ENCODE data around the gene EPS8L3. TPM values are rescaled to one million over a fixed set of nuclear protein-coding genes. Genes with fewer than 3 reads are reported as not detected.

The EPS8L3 gene
- total RNA-seq, 1 donor from 2014 or later: not detected

DNA sequence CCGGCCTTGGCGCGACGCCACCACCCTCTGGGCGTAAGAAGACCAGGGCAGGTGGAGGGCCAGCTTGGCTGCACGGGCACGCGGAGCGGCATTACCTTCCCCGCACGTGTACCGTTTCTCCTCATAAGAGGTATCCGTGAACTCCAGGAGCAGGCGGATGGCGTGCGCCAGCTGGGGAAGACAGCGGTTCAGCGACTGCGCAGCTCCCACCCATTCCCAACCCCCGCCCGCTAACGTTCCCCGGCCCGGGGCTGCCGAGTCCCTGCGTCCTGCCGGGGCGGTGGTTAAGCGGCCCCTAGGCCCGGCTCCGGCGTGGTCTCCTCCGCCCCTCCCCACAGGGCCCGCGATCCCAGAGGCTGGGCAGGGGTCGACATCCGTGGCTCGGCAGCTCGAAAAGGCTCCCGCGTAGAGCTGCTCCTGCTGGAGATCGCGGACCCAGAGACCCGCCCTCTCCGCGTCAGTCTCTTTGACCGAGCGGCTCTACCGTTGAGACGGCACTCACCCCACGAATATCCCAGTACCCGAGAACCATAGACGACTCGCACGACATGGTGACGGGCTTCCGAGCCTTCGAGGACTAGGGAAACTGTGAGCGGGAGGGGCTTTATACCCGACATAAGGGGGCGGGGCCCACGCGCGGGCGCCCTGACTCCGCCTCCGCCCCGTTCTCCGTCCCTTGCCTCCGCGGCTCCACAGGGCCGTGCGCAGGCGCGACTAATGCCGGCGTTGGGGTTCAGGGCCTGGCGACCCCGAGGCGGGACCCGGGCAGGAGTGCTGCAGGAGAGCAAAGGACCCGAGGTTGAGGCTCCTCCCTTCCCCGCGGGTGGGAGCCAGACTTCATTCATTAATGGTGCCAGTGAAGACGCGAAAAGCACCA is 23.7 kb downstream of the EPS8L3 start:
- Mint-ChIP-seq H3K4me1 (ENCODE audit: low read depth, unreplicated experiment) (peaks cover 3% of the 10 kb centered on the region), H3K36me3 (ENCODE audit: unreplicated experiment) (no peaks in the 10 kb centered on the region), H3K4me3 (ENCODE audit: unreplicated experiment) (peak overlapping the region; percentile 79), H3K27ac (ENCODE audit: unreplicated experiment) (no peak overlapping the region), H3K27me3 (ENCODE audit: unreplicated experiment) (peaks cover 7% of the 10 kb centered on the region), H3K9me3 (ENCODE audit: unreplicated experiment) (no peaks in the 10 kb centered on the region)
- TF ChIP-seq, protein P1, sequence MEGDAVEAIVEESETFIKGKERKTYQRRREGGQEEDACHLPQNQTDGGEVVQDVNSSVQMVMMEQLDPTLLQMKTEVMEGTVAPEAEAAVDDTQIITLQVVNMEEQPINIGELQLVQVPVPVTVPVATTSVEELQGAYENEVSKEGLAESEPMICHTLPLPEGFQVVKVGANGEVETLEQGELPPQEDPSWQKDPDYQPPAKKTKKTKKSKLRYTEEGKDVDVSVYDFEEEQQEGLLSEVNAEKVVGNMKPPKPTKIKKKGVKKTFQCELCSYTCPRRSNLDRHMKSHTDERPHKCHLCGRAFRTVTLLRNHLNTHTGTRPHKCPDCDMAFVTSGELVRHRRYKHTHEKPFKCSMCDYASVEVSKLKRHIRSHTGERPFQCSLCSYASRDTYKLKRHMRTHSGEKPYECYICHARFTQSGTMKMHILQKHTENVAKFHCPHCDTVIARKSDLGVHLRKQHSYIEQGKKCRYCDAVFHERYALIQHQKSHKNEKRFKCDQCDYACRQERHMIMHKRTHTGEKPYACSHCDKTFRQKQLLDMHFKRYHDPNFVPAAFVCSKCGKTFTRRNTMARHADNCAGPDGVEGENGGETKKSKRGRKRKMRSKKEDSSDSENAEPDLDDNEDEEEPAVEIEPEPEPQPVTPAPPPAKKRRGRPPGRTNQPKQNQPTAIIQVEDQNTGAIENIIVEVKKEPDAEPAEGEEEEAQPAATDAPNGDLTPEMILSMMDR (IDR thresholded peaks at IDR 0.05; ENCODE audit: partially characterized antibody, unreplicated experiment): no peak
- DNase-seq: peak; percentile 81

DNA sequence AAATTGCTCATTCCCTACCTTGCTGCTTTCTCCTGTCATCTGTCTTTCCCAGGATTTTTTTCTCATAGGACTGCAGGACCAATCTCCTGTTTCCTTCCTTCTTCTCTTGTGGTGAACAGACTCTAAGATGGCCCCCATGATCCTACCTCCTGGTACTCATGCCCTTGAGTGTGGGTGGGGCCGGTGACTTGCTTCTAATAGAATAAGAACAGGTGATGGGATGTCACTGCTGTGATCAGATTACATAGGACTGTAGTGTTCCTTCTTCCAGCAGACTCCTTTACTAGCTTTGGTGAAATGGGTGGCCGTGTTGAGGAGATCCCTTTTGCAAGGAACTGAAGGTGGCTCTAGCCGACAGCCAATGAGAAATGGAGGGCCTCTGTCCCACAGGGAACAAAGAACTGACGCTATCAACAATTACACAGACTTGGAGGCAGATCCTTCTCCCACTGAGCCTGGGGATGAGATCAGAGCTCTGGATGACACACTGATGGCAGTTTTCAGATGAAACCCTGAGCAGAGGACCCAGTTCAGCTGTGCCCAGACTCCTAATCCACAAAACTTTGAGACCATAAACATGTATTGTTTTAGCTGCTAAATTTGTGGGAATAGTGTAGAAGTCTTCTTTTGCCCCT is 30.4 kb downstream of the EPS8L3 start:
- no peaks in the 10 kb centered on the region for H3K4me1 Mint-ChIP-seq (ENCODE audit: low read depth, unreplicated experiment)
- H3K27ac Mint-ChIP-seq (ENCODE audit: unreplicated experiment): no peak overlapping the region
- no peaks in the 10 kb centered on the region for H3K27me3 Mint-ChIP-seq (ENCODE audit: unreplicated experiment)
- H3K36me3 Mint-ChIP-seq (ENCODE audit: unreplicated experiment): no peaks in the 10 kb centered on the region
- DNase-seq: no peak
- H3K9me3 Mint-ChIP-seq (ENCODE audit: unreplicated experiment): peaks cover 2% of the 10 kb centered on the region
- TF ChIP-seq, protein P1 (IDR thresholded peaks at IDR 0.05; ENCODE audit: partially characterized antibody, unreplicated experiment): no peak
- H3K4me3 Mint-ChIP-seq (ENCODE audit: unreplicated experiment): no peak overlapping the region

DNA sequence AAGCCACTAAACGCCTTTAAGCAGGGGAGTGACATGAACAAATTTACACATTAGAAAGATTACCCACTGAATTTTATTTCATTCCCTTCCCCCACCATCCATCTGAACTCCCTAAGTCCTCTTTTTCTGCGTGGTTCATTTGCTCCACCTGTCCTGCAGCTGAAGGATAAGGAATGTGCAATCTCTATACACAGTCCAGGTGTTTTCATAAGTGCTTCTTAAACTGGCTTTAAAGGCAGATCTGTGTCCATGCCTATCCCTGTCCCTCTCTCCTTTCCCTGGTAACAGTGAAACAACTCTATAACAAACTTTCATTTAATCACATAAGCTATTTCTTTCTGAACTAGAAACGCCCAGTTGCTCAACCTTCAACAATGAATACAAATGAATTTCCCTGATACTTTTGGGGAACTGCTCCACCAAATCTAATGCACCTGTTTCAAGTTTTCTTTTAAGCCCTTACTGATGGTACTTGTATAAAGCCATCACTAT is 31.3 kb downstream of the EPS8L3 start:
- TF ChIP-seq, protein P1 (IDR thresholded peaks at IDR 0.05; ENCODE audit: partially characterized antibody, unreplicated experiment): no peak
- H3K27me3 Mint-ChIP-seq (ENCODE audit: unreplicated experiment): no peaks in the 10 kb centered on the region
- H3K4me3 Mint-ChIP-seq (ENCODE audit: unreplicated experiment): no peak overlapping the region
- no peak for DNase-seq
- no peak overlapping the region for H3K27ac Mint-ChIP-seq (ENCODE audit: unreplicated experiment)
- H3K36me3 Mint-ChIP-seq (ENCODE audit: unreplicated experiment): no peaks in the 10 kb centered on the region
- no peaks in the 10 kb centered on the region for H3K4me1 Mint-ChIP-seq (ENCODE audit: low read depth, unreplicated experiment)
- H3K9me3 Mint-ChIP-seq (ENCODE audit: unreplicated experiment): peaks cover 2% of the 10 kb centered on the region

DNA sequence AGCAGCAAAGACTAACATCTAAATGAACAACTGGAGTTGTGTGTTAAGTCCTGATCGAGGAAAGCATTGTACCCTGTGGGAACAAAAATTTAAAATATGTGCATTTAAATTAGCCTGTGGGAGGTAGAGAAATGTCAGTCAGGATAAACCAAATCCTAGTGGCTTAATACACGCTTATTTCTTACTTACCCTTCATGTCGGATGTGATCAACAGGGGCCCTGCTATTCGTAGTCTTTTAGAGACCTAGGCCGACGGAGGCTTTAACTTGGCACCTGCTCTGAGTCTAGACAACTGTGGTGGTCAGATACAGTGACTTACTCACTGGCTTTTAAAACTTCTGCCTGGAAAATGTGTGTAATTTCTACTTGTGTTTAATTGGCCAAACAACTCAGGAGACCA is 33.1 kb downstream of the EPS8L3 start:
- peaks cover 7% of the 10 kb centered on the region for H3K36me3 Mint-ChIP-seq (ENCODE audit: unreplicated experiment)
- TF ChIP-seq, protein P1 (IDR thresholded peaks at IDR 0.05; ENCODE audit: partially characterized antibody, unreplicated experiment): no peak
- H3K4me3 Mint-ChIP-seq (ENCODE audit: unreplicated experiment): no peak overlapping the region
- no peaks in the 10 kb centered on the region for H3K27me3 Mint-ChIP-seq (ENCODE audit: unreplicated experiment)
- no peak for DNase-seq
- H3K27ac Mint-ChIP-seq (ENCODE audit: unreplicated experiment): no peak overlapping the region
- H3K9me3 Mint-ChIP-seq (ENCODE audit: unreplicated experiment): peaks cover 3% of the 10 kb centered on the region
- H3K4me1 Mint-ChIP-seq (ENCODE audit: low read depth, unreplicated experiment): no peaks in the 10 kb centered on the region

DNA sequence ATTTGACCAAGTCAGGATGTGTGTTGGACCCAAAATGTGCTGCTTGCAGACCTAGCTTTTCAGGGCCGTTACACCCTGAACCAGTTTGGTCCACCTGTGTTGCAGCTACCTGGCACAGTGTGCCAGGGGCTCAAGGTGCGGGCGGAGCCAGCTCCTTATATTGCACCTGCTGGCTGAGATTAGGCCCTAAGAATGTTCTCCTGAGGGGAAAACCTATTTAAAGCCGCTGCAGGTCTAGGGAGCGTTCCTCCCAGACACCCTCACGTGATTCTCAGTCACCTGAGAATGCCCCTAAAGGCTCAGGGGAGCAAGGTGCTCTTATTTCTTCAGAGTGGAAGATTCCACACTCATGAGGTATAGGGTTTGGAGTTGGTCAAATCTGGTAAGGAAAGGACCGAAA is 34.9 kb downstream of the EPS8L3 start:
- H3K36me3 Mint-ChIP-seq (ENCODE audit: unreplicated experiment): peaks cover 8% of the 10 kb centered on the region
- H3K4me1 Mint-ChIP-seq (ENCODE audit: low read depth, unreplicated experiment): no peaks in the 10 kb centered on the region
- no peak for DNase-seq
- no peak overlapping the region for H3K4me3 Mint-ChIP-seq (ENCODE audit: unreplicated experiment)
- TF ChIP-seq, protein P1 (IDR thresholded peaks at IDR 0.05; ENCODE audit: partially characterized antibody, unreplicated experiment): no peak
- no peaks in the 10 kb centered on the region for H3K27me3 Mint-ChIP-seq (ENCODE audit: unreplicated experiment)
- H3K9me3 Mint-ChIP-seq (ENCODE audit: unreplicated experiment): peaks cover 1% of the 10 kb centered on the region
- H3K27ac Mint-ChIP-seq (ENCODE audit: unreplicated experiment): no peak overlapping the region

All from glutamatergic neuron (in vitro differentiated cells).